OCI-LY7 (cell line): ENCODE data around the gene TAPBP. TPM values are rescaled to one million over a fixed set of nuclear protein-coding genes. Genes with fewer than 3 reads are reported as not detected.

Source experiments
- BruUV-seq: library from RNA; stranded (reverse); fragments of 400-500 nt; replicated peaks from 2 replicates; lab custom pipeline; 2021; lab: Mats Ljungman, UMichigan
- CTCF ChIA-PET: fragments of 300-600 bp; sonication (Branson Sonifier 250); formaldehyde crosslinking; loops from one replicate; lab custom pipeline; 2022; ENCODE audit warnings: antibody characterized with exemption; ENCODE audit not compliant: unreplicated experiment; lab: Charles Lee
- POLR2A ChIA-PET: fragments of 300-600 bp; sonication (Branson Sonifier 250); formaldehyde crosslinking; loops from one replicate; lab custom pipeline; 2022; ENCODE audit warnings: antibody characterized with exemption; lab: Charles Lee
- DNase-seq: peaks from one replicate; pipeline ENCODE4 v3.0.0-alpha.2; 2015; ENCODE audit warnings: low spot score
- H2AFZ ChIP-seq: fragments of 200-600 bp; sonication (generic), shearing (Covaris generic); 2 replicates; pipeline ENCODE4 v1.6.1; 2014; ENCODE audit warnings: mild to moderate bottlenecking, antibody characterized with exemption, low read length, moderate library complexity
- H3K27ac ChIP-seq: fragments of 200-600 bp; sonication (generic); 2 replicates; pipeline ENCODE4 v1.5.1; 2014; ENCODE audit warnings: mixed run types, low read depth, mild to moderate bottlenecking, moderate library complexity, low read length, inconsistent platforms; ENCODE audit not compliant: poor library complexity, severe bottlenecking
- H3K36me3 ChIP-seq: fragments of 200-600 bp; sonication (generic); 2 replicates; pipeline ENCODE4 v1.6.1; 2014; ENCODE audit warnings: mild to moderate bottlenecking, antibody characterized with exemption, low read length, moderate library complexity, mixed read lengths; ENCODE audit not compliant: insufficient read depth
- H3K4me1 ChIP-seq: fragments of 200-600 bp; sonication (generic); 2 replicates; pipeline ENCODE4 v1.5.1; 2014; ENCODE audit warnings: mild to moderate bottlenecking, low read length; ENCODE audit not compliant: insufficient read depth, poor library complexity, severe bottlenecking
- H3K4me2 ChIP-seq: fragments of 200-600 bp; sonication (generic); 2 replicates; pipeline ENCODE4 v1.6.1; 2014; ENCODE audit warnings: mild to moderate bottlenecking, low read length
- H3K4me3 ChIP-seq: fragments of 200-600 bp; sonication (generic); 2 replicates; pipeline ENCODE4 v1.5.1; 2014; ENCODE audit warnings: mild to moderate bottlenecking, low read depth, low read length; ENCODE audit not compliant: poor library complexity, severe bottlenecking
- H3K79me2 ChIP-seq: fragments of 200-600 bp; sonication (generic); 2 replicates; pipeline ENCODE4 v1.6.1; 2016; ENCODE audit warnings: low read depth, mild to moderate bottlenecking, low read length, moderate library complexity, mixed read lengths; ENCODE audit not compliant: insufficient read depth
- H3K9me2 ChIP-seq: fragments of 200-600 bp; sonication (generic); 2 replicates; pipeline ENCODE4 v1.6.1; 2016; ENCODE audit warnings: mild to moderate bottlenecking, low read length, mixed read lengths; ENCODE audit not compliant: insufficient read depth
- H3K9me3 ChIP-seq: fragments of 200-600 bp; sonication (generic); 2 replicates; pipeline ENCODE4 v1.6.1; 2014; ENCODE audit warnings: mild to moderate bottlenecking, mixed run types, low read length, mixed read lengths
- H4K20me1 ChIP-seq: fragments of 200-600 bp; sonication (generic); 2 replicates; pipeline ENCODE4 v1.6.1; 2014; ENCODE audit warnings: mild to moderate bottlenecking, antibody characterized with exemption, low read length, moderate library complexity, mixed read lengths; ENCODE audit not compliant: insufficient read depth
- EZH2phosphoT487 ChIP-seq: fragments of 200-600 bp; sonication (generic); IDR thresholded peaks from 2 replicates; pipeline ENCODE4 v1.6.1; 2018; ENCODE audit warnings: low read depth, borderline replicate concordance, mild to moderate bottlenecking, mixed run types, antibody characterized with exemption, low read length, moderate library complexity, mixed read lengths
- intact Hi-C: fragments of 100-400 bp; cut with micrococcal nuclease; formaldehyde crosslinking; loops from one replicate; pipeline ENCODE4 v1.10.0; 2022; ENCODE audit not compliant: unreplicated experiment
- total RNA-seq, 2 experiments: library from RNA; depleted of rRNA in 1 of 2; stranded (reverse); fragments of >200 nt in 1 of 2; shearing (Covaris generic) in 1 of 2; gene quantifications; 2 replicates each; pipeline ENCODE4 v1.2.3, GENCODE V29; 2014 to 2022
- TF ChIP-seq, protein P1 (sequence below): fragments of 200-600 bp; sonication (generic); conservative IDR thresholded peaks from 2 replicates; pipeline ENCODE4 v1.5.1; 2014; ENCODE audit warnings: mild to moderate bottlenecking, antibody characterized with exemption, low read length, moderate library complexity, mixed read lengths

TAPBP gene
- total RNA-seq, 2 experiments from 2014 or later, result 106 to 148 TPM

DNA sequence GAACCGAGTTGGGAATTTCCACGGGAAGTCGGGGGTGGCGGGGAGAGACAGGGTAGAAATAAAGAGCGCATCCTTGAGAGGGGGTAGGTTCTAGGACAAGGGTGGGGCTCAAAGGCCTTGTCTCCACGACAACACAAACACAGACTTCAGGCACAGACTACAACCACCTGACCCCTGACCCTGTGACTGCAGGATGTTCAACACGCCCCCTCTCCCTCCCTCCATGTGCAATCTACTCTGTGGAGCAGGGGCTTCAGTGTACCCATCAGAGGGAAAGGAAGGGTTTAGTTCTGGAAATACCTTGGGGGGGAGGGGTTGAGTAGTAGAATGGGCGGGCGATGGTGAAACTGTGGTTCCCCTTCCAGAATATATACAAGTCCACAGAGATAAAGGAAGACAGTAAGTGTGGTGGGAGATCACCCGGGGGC is 651 bp upstream of the TAPBP start:
- peak overlapping the region; percentile 84 for H3K4me3 ChIP-seq
- H4K20me1 ChIP-seq, result peaks cover 7% of the 10 kb centered on the region; the same call in 1 of the 2 replicates
- no peaks in the 10 kb centered on the region for H3K9me2 ChIP-seq
- peak overlapping the region; percentile 79 for H3K4me2 ChIP-seq
- H3K79me2 ChIP-seq, result peaks cover 50% of the 10 kb centered on the region
- peak overlapping the region; percentile 94 for H3K27ac ChIP-seq
- H3K9me3 ChIP-seq, result no peaks in the 10 kb centered on the region
- H3K4me1 ChIP-seq, result peaks cover 44% of the 10 kb centered on the region
- no peak for TF ChIP-seq EZH2phosphoT487
- TF ChIP-seq, protein P1, sequence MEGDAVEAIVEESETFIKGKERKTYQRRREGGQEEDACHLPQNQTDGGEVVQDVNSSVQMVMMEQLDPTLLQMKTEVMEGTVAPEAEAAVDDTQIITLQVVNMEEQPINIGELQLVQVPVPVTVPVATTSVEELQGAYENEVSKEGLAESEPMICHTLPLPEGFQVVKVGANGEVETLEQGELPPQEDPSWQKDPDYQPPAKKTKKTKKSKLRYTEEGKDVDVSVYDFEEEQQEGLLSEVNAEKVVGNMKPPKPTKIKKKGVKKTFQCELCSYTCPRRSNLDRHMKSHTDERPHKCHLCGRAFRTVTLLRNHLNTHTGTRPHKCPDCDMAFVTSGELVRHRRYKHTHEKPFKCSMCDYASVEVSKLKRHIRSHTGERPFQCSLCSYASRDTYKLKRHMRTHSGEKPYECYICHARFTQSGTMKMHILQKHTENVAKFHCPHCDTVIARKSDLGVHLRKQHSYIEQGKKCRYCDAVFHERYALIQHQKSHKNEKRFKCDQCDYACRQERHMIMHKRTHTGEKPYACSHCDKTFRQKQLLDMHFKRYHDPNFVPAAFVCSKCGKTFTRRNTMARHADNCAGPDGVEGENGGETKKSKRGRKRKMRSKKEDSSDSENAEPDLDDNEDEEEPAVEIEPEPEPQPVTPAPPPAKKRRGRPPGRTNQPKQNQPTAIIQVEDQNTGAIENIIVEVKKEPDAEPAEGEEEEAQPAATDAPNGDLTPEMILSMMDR, result no peak
- BruUV-seq, result no TSS peak
- H3K36me3 ChIP-seq, result peaks cover 45% of the 10 kb centered on the region
- peak overlapping the region; percentile 27; the same call in 1 of the 2 replicates for H2AFZ ChIP-seq
- DNase-seq, result peak; percentile 66
- ChIA-PET CTCF (no interaction called here), POLR2A (no interaction called here)
- intact Hi-C loops, result loop anchor here (1.0 to 5.0 kb wide), 3 partner anchors 15 to 98 kb away; partner anchors contain the start of gene PHF1

DNA sequence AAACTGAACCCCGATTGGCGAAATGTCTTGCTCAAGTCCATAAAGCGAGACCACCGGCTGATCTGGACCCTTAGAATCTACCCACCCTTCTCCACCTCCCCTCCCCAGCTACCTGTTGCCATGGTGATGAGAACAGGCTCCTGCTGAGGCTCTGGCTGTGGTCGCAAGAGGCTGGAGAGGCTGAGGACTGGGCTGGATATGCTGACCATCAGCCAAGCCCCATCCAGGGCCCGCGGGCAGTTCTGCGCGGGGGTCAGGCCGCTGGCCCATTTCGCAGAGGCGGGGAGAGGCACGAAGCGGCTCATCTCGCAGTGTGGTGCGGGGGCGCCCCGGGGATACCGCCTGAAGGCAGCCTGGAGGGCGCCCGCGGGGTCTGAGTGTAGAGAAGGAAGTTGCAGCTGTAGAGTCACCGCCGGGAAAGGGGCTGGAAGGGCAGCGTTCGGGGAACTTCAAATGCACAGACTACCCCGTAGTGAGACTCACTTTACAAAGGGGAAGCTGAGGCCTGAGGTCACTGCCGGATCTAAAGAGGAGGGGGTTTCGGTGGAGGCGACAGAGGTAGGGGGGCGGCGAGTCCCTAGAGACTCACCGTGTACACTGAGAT is 671 bp downstream of the TAPBP start:
- intact Hi-C loops, result loop anchor here (5.0 kb wide), 1 partner anchor 99 kb away; the partner anchor contains the start of gene PHF1

More for the DNA sequence above, 671 bp downstream of the TAPBP start:
- CTCF ChIA-PET, result no interaction called here
- Histone ChIP-seq H3K36me3 (peaks cover 42% of the 10 kb centered on the region), H3K79me2 (peaks cover 50% of the 10 kb centered on the region), H3K27ac (peak overlapping the region; percentile 94), H3K4me3 (peak overlapping the region; percentile 84), H3K9me3 (no peaks in the 10 kb centered on the region), H3K9me2 (no peaks in the 10 kb centered on the region), H4K20me1 (peaks cover 7% of the 10 kb centered on the region; the same call in 1 of the 2 replicates), H3K4me2 (peak overlapping the region; percentile 79), H3K4me1 (peaks cover 31% of the 10 kb centered on the region), H2AFZ (peak overlapping the region; percentile 27; the same call in 1 of the 2 replicates)
- POLR2A ChIA-PET, result interaction anchor here (0.6 to 2.0 kb wide), 10 partner anchors 10 to 458 kb away, joined by 3 to 11 read pairs (median 6); partner anchors contain the start of genes KIFC1, RGL2, RPS18 and VPS52
- DNase-seq, result peak; percentile 76
- no TSS peak for BruUV-seq
- no peak for TF ChIP-seq EZH2phosphoT487
- TF ChIP-seq, protein P1, result peak; percentile 47; the same call in 1 of the 2 replicates
